ENCODE results near the gene CDC7.

GRCh38 chr1:91513160-91513559 lies 12.5 kb downstream of the CDC7 start:
- TF ChIP-seq CTCF (IDR thresholded peaks at IDR 0.05; ENCODE audit: low read depth, low read length, poor library complexity, severe bottlenecking), result no peak
- TF ChIP-seq EZH2phosphoT487 (IDR thresholded peaks at IDR 0.05; ENCODE audit: borderline replicate concordance, low read length), result no peak
